HepG2 (cell line): ENCODE measurements around the gene EMID1. TPM values are rescaled to one million over a fixed set of nuclear protein-coding genes. Genes with fewer than 3 reads are reported as not detected.

Experiments used
- ATF5 ChIP-seq: sonication (generic); formaldehyde crosslinking; IDR thresholded peaks from 2 replicates; pipeline ENCODE4 v1.4.0; 2020; ENCODE audit warnings: mild to moderate bottlenecking, low read depth, missing genetic modification reagents
- HIC2 ChIP-seq: sonication (generic); formaldehyde crosslinking; IDR thresholded peaks from 2 replicates; pipeline ENCODE4 v1.9.0; 2022; ENCODE audit warnings: low read depth, missing genetic modification reagents
- MAX ChIP-seq: IDR thresholded peaks from 2 replicates; pipeline ENCODE4 v1.6.1; 2012; ENCODE audit warnings: inconsistent platforms
- RARA ChIP-seq: IDR thresholded peaks from 2 replicates; pipeline ENCODE4 v1.6.1; 2016; ENCODE audit warnings: missing genetic modification reagents, missing compliant biosample characterization
- TFAP4 ChIP-seq: sonication (generic); IDR thresholded peaks from 2 replicates; pipeline ENCODE4 v1.6.1; 2016; ENCODE audit warnings: low read depth, borderline replicate concordance
- THAP11 ChIP-seq: IDR thresholded peaks from 2 replicates; pipeline ENCODE4 v1.6.1; 2016; ENCODE audit warnings: missing biosample characterization, missing genetic modification reagents
- ZMAT5 ChIP-seq: sonication (generic); formaldehyde crosslinking; IDR thresholded peaks from 2 replicates; pipeline ENCODE4 v1.5.0; 2020; ENCODE audit warnings: mild to moderate bottlenecking, low read depth, missing genetic modification reagents, borderline replicate concordance
- ZSCAN5A ChIP-seq: sonication (generic); formaldehyde crosslinking; IDR thresholded peaks from 2 replicates; pipeline ENCODE4 v1.8.0; 2022; ENCODE audit warnings: mild to moderate bottlenecking, missing genetic modification reagents, borderline replicate concordance
- polyA plus RNA-seq, 8 experiments: library from polyadenylated mRNA; depleted of rRNA in 3 of 8; stranded (reverse) in 7 of 8; unstranded in 1 of 8; fragments of >200 nt; fragmentation: Illumina TruSeq in 4 of 8; extraction: Trizol in 4 of 8; gene quantifications; 2 replicates each; pipeline versions ENCODE4 v1.2.1 to v1.2.3, GENCODE V29; 2011 to 2016; ENCODE audit warnings: low read depth in 4 of 8, missing spikeins in 1 of 8, mixed read lengths in 1 of 8; ENCODE audit not compliant: insufficient read depth in 1 of 8
- total RNA-seq, 5 experiments: library from RNA; depleted of rRNA; stranded (reverse); fragments of >200 nt; fragmentation: Illumina TruSeq; extraction: Trizol; gene quantifications; 2 replicates each; pipeline ENCODE4 v1.2.3, GENCODE V29; 2016; ENCODE audit warnings: low read depth in 1 of 5

Gene EMID1
- total and polyA plus RNA-seq, 2 of the 13 experiments (the other 11 are each of a cell fraction or from before 2014, with no cell fraction given), result 0.45 to 0.82 TPM

- no peak for TF ChIP-seq ZMAT5
- peak; percentile 73 for TF ChIP-seq HIC2 (CRISPR knock-in tag)
- no peak for TF ChIP-seq ATF5
- TF ChIP-seq RARA (CRISPR knock-in tag), result peak; percentile 32; the same call in 1 of the 2 replicates
- peak; percentile 26; the same call in 1 of the 2 replicates for TF ChIP-seq MAX
- TF ChIP-seq TFAP4, result peak; percentile 37; the same call in 1 of the 2 replicates
- TF ChIP-seq ZSCAN5A, result no peak
- TF ChIP-seq THAP11 (CRISPR knock-in tag), result no peak
- TF ChIP-seq, all 625 proteins: peak for 61
These were observed 11.4 kb downstream of the EMID1 start (continued) for GRCh38 chr22:29216873-29217666.
